Kidney (tissue), 14 donors: ENCODE data around the gene VPS52. TPM values are rescaled to one million over a fixed set of nuclear protein-coding genes. Genes with fewer than 3 reads are reported as not detected.

ENCODE experiments used
- DNase-seq, 5 donors: peaks; one replicate each; pipeline ENCODE4 v3.0.0-alpha.2; 2013 to 2020
- FAIRE-seq: peaks from 2 replicates; lab custom pipeline; 2012; peaks lifted over from hg19 to GRCh38; lab: Jason Lieb, UNC
- H3K27ac ChIP-seq, 2 donors: one replicate each; pipeline ENCODE4 v1.7.0; 2013; ENCODE audit warnings: low read depth in 2 of 2, low read length in 2 of 2, inconsistent platforms in 1 of 2
- H3K27me3 ChIP-seq: one replicate; pipeline ENCODE4 v1.7.1; 2013; ENCODE audit warnings: low read length, inconsistent platforms; ENCODE audit not compliant: control insufficient read depth, insufficient read depth
- H3K36me3 ChIP-seq, 3 donors: one replicate each; pipeline versions ENCODE4 v1.7.0 to v1.7.1; 2013; ENCODE audit warnings: low read length in 3 of 3, control low read depth in 1 of 3, inconsistent platforms in 1 of 3; ENCODE audit not compliant: insufficient read depth in 3 of 3, control insufficient read depth in 2 of 3
- H3K4me1 ChIP-seq, 3 donors: one replicate each; pipeline versions ENCODE4 v1.7.0 to v1.7.1; 2013; ENCODE audit warnings: low read length in 3 of 3, inconsistent platforms in 1 of 3, low read depth in 1 of 3; ENCODE audit not compliant: control insufficient read depth in 2 of 3, insufficient read depth in 2 of 3
- H3K4me3 ChIP-seq, 3 donors: one replicate each; pipeline versions ENCODE4 v1.7.0 to v1.8.1; 2013; ENCODE audit warnings: low read length in 3 of 3, control low read depth in 1 of 3, inconsistent platforms in 1 of 3
- H3K9ac ChIP-seq, 3 donors: one replicate each; pipeline versions ENCODE4 v1.7.0 to v1.7.1; 2013; ENCODE audit warnings: low read length in 3 of 3, control low read depth in 1 of 3, inconsistent platforms in 1 of 3
- H3K9me3 ChIP-seq, 3 donors: one replicate each; pipeline versions ENCODE4 v1.7.0 to v1.7.1; 2013; ENCODE audit warnings: low read length in 3 of 3, control low read depth in 1 of 3, inconsistent platforms in 1 of 3; ENCODE audit not compliant: control insufficient read depth in 2 of 3, insufficient read depth in 1 of 3
- intact Hi-C: fragments of 100-400 bp; cut with DNase I; formaldehyde crosslinking; loops from one replicate; pipeline ENCODE4 v1.11.1; 2022
- polyA plus RNA-seq: library from polyadenylated mRNA; stranded (reverse); fragments of 350-450 nt; fragmentation: Illumina TruSeq; extraction: RNeasy Lipid Tissue Mini Kit (QIAGEN cat#74804); gene quantifications from one replicate; pipeline ENCODE4 v1.2.3, GENCODE V29; 2014; ENCODE audit warnings: low read depth, low replicate concordance; ENCODE audit not compliant: insufficient read depth
- total RNA-seq: library from RNA; stranded (reverse); fragmentation: NEBNext Ultra II Directional; extraction: Animal tissue kit (Norgen Biotek cat#: 25700); gene quantifications from one replicate; pipeline ENCODE4 v1.2.1, GENCODE V29; 2021
- TF ChIP-seq, protein P1 (sequence below): IDR thresholded peaks from 3 replicates; pipeline ENCODE4 v1.5.1; 2012; ENCODE audit warnings: mild to moderate bottlenecking, moderate library complexity, borderline replicate concordance; ENCODE audit not compliant: insufficient read depth; ENCODE audit errors: extremely low read depth
- donor health status: control.
- donor health status: control.
- donor health status: control.
- donor health status: control.
- donor health status: control.
- donor health status: DM: yes; HTN: yes; CAD: no.
- donor health status: Normal renal cell carcinoma (clear cell type).

Gene VPS52
- total and polyA plus RNA-seq, 2 donors from 2014 or later, result 35.8 to 64.4 TPM

DNA sequence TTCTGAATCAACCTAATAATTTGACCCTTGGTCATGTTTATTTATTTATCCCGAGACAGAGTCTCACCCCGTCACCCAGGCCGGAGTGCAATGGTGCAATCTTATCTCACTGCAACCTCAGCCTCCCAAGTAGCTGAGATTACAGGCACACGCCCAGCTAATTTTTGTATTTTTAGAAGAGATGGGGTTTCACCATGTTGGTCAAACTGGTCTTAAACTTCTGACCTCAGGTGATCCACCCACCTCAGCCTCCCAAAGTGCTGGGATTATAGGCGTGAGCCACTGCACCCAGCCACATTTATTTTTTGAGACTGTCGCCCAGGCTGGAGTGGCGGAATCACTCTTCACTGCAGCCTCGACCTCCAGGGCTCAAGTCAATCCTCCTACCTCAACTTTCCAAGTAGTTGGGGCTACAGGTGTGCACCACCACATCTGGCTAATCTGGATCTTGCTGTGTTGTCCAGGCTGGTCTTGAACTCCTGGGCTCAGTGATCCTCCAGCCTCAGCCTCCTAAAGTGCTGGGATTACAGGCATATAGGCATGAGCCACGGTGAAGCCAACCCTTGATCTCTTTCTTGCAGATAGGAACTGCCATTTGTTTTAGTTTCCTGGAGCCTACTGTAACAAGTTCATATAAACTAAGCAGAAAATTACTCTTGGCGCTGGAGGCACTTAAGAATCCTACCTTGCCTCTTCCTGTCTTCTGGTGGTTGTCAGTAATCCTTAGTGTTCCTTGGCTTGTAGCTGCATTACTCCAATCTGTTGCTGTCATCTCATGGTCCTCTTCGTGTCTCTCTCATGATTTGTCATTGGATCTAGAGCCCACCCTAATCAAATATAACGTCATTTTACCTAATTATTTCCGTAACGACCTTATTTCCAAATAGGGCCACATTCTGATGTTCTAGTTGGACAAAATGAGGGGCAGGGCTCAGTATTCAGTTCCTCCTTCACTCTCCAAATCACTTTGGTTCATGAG lies 2.5 kb upstream of the VPS52 start:
- no peak for DNase-seq
- Histone ChIP-seq H3K36me3 (peaks cover 6 to 20% (median 13%) of the 10 kb centered on the region in 3 donors), H3K4me1 (peaks cover 6 to 35% (median 16%) of the 10 kb centered on the region in 3 donors), H3K4me3 (no peak overlapping the region), H3K27ac (no peak overlapping the region), H3K9ac (no peak overlapping the region), H3K9me3 (no peaks in the 10 kb centered on the region), H3K27me3 (no peaks in the 10 kb centered on the region)
- intact Hi-C loops, result no loop called here
- TF ChIP-seq, protein P1, sequence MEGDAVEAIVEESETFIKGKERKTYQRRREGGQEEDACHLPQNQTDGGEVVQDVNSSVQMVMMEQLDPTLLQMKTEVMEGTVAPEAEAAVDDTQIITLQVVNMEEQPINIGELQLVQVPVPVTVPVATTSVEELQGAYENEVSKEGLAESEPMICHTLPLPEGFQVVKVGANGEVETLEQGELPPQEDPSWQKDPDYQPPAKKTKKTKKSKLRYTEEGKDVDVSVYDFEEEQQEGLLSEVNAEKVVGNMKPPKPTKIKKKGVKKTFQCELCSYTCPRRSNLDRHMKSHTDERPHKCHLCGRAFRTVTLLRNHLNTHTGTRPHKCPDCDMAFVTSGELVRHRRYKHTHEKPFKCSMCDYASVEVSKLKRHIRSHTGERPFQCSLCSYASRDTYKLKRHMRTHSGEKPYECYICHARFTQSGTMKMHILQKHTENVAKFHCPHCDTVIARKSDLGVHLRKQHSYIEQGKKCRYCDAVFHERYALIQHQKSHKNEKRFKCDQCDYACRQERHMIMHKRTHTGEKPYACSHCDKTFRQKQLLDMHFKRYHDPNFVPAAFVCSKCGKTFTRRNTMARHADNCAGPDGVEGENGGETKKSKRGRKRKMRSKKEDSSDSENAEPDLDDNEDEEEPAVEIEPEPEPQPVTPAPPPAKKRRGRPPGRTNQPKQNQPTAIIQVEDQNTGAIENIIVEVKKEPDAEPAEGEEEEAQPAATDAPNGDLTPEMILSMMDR, result no peak
- FAIRE-seq, result no peak

DNA sequence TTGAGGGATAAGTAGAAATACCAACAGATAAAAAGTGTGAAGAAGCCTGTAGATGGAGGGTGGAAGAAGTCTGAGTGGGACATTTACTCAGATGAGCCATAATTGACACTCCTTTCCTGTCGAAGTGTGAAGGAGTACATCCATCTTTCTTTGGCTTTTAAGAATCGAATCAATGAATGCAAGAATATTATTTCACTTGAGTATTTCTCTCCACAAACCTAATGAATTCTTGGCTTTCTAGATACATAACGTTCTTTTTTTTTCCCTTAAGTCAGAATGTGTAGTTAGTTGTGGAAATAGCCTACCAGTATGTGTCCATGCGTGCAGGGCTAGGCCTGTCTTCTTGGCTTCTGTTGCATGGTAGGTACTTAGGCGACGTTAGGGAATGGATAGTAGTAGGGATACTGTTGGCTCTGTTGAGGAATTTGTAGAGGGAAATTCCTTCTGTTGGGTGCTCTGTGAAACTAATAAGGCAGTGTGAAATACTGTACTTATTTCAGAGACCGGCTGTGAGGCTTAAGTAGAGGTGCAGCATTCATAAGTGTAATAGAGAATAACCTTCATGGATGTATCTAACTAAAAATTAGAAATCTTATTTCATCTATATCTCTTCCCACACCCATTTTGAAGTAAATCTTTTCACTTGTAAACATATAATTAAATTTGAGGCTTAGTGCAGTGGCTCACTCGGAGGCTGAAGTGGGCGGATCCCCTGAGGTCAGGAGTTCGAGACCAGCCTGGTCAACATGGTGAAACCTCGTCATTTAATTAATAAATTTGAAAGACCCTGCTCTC lies 1.6 kb upstream of the VPS52 start:
- Histone ChIP-seq H3K9ac (peak overlapping the region in 1 of 3 donors; percentile 89), H3K36me3 (peaks cover 9 to 29% (median 13%) of the 10 kb centered on the region in 3 donors), H3K4me1 (peaks cover 6 to 35% (median 16%) of the 10 kb centered on the region in 3 donors), H3K4me3 (peak overlapping the region in 2 of 3 donors; percentile 93 to 94), H3K27ac (no peak overlapping the region), H3K27me3 (no peaks in the 10 kb centered on the region), H3K9me3 (no peaks in the 10 kb centered on the region)
- intact Hi-C loops, result no loop called here
- TF ChIP-seq, protein P1, result no peak
- FAIRE-seq (no peak), DNase-seq (no peak)

GRCh38 chr6:33272275-33273128 lies 826 bp upstream of the VPS52 start:
- Histone ChIP-seq H3K9me3 (no peaks in the 10 kb centered on the region), H3K4me1 (peaks cover 6 to 31% (median 16%) of the 10 kb centered on the region in 3 donors), H3K27me3 (no peaks in the 10 kb centered on the region), H3K4me3 (peak overlapping the region; percentile 84 to 94 (median 93)), H3K36me3 (peaks cover 13 to 37% (median 20%) of the 10 kb centered on the region in 3 donors), H3K27ac (peak overlapping the region; percentile 39 to 93), H3K9ac (peak overlapping the region; percentile 61 to 95 (median 89))
- FAIRE-seq (no peak), DNase-seq (no peak)
- intact Hi-C loops, result no loop called here
- TF ChIP-seq, protein P1, result no peak
